HG02763 (cell line): ENCODE measurements around the gene SMARCAD1.

Experiments
- ATAC-seq: cut with Tn5 transposase; IDR thresholded peaks from one replicate; pipeline ENCODE4 v1.9.1; 2021; ENCODE audit warnings: mild to moderate bottlenecking, moderate library complexity; ENCODE audit not compliant: unreplicated experiment

Gene SMARCAD1

DNA sequence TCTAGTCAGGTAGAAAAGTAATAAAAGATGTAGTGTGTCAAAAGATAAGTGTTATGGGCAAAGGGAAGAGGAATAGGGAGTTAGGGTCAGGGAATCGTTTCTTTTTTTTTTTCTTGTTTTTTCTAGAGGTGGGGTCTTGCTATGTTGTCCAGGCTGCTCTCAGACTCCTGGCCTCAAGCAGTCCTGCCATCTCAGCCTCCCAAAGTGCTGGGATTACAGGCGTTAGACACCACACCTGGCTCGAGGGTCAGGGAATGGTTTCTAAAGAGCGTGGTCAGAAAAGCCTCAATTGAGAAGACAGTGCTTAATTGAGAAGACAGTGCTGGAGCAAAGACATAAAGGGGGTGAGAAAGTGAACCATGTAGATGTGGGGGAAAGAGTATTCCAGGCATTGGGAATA, 19.1 kb downstream of the SMARCAD1 start:
- no peak for ATAC-seq

DNA sequence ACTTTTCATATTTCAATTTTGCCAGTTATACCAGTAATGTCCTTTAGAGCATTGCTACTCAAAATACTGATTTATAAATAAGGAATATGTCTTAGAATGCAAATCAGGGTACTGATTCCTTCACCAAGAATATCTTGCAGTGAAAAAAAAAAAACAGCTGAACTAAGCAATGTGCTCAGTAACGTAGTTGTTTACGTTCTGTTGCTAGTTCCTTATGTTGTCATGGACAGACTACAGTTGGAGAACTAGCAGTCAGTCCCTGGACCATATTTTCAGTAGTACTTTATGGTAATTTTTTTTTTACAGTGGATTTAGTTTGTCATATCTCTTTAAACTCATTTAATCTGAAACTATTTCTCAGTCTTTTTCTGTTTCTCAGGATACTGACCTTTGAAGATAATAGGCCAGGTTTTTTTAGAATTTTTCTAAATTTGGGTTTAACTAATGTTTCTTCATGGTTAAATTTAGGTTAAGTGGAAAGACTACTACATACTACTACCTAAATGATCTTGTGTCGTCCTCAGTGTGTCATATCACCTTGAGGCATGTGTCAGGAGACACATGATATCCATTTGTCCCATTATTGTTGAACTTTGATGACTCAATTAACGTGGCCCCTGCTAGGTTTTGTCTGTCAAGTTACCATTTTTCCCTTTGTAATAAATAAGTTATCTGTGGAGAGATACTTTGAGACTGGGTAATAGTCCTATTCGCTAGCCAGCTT, 21.0 kb downstream of the SMARCAD1 start:
- no peak for ATAC-seq

DNA sequence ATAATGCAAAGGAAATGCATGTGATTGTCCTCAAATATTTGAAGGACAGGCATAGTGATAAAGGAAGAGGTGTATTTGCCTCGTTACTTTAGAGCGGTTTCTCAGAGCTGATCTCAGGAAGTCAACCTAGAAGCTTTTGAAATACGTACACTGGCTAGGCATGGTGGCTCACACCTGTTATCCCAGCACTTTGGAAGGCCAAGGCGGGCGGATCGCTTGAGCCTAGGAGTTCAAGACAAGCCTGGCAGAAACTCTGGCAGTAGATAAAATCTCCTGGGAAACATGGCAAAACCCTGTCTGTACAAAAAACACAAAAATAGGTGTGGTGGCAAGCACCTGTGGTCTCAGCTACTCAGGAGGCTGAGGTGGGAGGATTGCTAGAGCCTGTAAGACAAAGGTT, 24.9 kb downstream of the SMARCAD1 start:
- no peak for ATAC-seq

DNA sequence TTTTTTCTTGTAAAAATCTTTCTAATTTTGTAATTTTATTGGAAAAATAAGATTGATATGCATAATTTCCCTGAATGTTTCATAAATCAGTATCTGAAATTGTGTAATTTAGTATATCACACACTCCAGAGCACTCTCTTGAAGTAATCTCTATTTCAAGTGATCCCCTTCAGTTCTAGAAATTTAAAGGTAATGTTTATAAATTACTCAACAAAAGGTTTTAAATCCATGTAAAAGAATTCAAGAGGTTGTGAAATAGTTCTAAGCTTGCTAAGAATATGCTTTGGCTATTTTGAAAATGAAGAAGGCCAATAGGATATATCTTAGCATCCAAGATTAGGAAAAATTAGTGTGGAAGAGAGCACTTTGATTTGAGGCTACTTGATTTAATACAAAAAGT, 28.2 kb downstream of the SMARCAD1 start:
- ATAC-seq = no peak

DNA sequence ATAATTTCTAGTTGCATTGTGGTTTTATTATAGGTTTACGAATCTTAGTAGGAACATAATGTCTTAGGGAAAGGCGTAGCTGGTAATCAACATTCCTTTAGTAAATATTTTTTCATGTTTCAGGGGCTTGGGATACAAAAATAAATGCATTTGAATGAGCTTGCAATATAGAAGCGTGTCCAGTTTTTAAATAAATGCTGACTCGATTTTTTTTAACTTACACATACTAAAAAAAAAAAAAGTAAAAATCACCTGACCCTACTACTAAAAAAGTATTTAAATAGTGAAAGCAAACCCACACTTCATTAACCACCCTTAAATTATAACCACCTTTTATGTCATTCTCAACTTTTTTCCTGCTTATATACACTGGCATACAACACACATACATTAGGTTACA, 29.6 kb downstream of the SMARCAD1 start:
- ATAC-seq = no peak

DNA sequence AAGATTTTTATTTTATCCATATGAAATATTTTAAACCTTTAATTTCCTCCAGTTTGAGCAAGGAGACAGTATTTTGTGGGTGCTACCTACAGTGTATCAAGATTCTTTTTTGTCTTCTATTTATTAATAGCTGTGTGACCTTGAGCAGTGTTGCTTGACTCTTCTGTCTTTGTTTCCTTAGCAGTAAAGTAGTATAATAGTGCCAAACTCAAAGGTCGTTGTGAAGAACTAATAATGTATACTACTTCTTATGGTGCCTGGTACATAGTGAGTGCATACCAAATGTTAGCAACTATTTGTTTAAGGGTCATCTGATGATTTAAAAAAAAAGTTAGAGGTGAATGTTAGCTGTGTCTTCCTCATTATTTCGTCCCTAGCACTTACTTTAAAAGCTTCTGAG, 30.5 kb downstream of the SMARCAD1 start:
- no peak for ATAC-seq

DNA sequence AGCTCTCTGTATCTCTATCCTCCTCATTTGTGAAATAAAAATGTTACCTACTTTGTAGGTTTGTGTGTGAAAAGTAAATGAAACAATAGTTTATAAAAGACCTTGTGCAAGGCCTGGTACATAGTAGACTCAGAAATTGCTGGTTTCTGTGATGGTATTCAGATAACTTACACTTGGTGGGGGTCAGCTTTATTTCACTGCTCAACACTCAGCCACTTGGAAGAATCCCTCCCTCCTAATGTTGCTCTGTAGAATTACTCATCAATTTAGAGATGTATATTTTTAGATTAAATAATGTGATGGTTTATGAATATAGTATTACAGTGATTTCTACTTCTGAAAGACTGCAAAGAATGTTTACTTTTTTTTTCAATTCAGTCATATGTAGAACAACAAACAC, 32.7 kb downstream of the SMARCAD1 start:
- no peak for ATAC-seq

DNA sequence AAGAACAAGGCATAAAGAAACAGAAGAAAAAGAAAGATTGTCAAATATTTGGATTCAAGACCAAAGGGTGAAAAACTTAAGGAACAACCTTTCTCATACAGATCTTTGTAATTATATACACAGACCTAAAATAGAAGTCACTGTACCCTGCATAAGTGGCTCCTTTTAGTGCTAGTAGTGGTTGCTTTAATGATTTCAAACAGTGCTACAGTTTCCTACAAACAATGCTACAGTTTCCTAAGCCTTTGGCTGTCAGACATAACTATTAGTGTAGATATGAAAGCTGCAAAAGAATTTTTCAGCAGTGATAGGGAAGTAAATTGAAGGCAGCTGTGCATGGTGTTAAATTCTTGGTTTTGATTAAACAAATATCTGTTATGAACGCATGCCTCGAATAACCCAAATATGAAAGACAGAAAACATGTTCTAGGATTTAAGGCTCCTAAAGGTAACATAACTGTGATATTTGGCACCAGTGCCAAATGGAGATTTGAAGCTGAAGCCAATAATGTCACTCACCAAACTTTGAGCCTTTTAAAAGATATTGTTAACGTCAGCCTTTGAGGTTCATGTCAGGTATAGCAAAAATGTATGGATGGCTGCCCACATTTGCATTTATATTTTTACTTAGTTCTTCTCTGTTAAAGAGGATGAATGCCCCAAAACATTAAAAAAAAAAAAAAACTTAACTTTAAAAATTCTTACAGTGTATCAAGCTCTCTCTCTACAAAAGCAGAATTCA, 36.6 kb downstream of the SMARCAD1 start:
- no peak for ATAC-seq

DNA sequence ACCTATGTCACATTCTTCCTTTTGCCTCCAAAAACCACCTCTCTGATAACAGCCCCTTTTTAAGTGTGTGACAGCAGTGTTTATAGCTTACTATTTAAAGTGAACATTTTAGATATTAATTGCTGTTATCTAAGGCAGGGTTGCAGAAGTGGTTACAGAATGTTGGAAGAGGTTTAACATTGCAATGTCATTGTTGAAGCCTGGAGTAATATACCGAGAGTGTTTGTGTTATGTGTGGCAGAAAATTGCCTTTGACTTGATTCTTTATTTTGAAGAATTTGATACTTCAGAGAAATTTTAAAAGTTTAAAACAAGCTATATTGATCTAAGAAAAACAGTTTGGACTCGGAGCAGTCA, 37.1 kb downstream of the SMARCAD1 start:
- no peak for ATAC-seq

DNA sequence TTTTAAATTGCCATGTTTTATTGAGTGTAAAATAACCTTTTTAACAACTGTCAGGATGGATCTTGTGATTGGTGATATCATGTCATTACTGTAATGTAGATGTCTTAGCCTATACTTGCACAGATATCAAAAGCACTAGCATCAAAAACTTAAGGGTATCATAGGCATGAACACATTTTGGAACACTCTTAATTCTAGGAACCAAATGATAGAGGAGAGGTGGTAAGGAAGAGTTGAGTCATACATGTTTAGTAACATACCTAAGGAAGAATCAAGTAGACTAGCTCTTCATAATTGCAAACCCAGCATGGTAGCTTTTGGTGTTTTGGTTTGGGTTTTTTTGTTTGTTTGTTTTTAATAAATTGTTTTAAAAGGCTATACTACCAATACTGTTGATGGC, 43.4 kb downstream of the SMARCAD1 start:
- ATAC-seq = no peak

DNA sequence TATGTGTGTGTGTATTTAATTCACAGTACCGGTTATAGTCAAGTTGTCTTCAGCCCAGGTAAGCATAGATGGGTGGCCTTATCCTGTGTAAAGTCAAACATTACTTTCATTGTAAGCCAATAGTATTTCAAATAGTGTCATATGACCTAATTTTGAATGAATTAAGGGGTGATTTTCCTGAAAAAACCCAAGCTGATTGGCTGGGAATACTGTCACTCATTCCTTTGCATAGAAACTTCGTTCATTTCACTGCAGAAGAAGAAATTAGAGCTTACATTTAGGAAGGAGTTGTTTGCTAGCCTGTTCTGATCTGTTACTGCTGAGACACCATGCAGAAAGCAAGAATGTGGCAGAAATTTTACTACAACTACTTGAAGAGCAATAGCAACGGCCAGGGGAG, 45.4 kb downstream of the SMARCAD1 start:
- no peak for ATAC-seq

DNA sequence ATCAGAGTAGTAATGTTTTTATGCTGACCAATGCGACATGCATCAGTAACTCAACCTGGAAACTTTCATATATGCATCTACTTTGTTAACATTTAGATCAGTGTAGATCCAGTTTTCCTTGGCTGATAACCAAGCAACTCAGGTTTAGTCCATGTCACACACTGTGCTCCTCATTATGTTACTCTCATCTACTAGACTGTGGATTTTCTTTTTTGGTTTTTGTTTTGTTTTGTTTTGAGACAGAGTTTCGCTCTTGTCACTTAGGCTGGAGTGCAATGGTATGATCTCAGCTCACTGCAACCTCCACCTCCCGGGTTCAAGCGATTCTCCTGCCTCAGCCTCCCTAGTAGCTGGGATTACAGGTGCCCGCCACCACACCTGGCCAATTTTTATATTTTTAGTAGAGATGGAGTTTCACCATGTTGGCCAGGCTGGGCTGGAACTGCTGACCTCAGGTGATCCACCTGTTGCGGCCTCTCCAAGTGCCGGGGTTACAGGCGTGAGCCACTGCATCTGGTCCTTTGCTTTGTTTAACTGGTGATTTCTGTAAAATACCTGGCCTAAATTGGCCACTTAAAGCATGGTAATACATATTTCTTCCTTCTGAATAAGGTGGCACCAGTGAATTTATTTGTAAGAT, 48.6 kb downstream of the SMARCAD1 start:
- no peak for ATAC-seq

DNA sequence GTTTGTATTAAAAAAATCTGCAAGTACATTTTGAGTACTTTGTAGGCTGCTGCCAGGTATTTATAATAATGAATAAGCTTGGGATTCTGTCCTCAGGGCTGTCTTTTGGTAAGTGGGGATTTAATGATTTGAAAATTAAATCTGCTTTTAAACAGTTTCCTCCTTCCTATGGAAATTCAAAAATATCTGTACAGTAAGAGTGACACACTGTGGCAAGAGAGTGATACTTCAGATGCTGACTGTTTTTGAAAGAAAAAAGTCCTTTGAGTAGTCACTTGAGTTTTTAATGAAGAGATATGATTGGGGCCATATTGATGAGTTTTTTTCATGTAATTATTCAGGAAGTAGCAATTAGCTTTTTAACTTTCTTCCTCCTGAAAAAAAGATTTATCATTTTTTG, 49.2 kb downstream of the SMARCAD1 start:
- no peak for ATAC-seq

DNA sequence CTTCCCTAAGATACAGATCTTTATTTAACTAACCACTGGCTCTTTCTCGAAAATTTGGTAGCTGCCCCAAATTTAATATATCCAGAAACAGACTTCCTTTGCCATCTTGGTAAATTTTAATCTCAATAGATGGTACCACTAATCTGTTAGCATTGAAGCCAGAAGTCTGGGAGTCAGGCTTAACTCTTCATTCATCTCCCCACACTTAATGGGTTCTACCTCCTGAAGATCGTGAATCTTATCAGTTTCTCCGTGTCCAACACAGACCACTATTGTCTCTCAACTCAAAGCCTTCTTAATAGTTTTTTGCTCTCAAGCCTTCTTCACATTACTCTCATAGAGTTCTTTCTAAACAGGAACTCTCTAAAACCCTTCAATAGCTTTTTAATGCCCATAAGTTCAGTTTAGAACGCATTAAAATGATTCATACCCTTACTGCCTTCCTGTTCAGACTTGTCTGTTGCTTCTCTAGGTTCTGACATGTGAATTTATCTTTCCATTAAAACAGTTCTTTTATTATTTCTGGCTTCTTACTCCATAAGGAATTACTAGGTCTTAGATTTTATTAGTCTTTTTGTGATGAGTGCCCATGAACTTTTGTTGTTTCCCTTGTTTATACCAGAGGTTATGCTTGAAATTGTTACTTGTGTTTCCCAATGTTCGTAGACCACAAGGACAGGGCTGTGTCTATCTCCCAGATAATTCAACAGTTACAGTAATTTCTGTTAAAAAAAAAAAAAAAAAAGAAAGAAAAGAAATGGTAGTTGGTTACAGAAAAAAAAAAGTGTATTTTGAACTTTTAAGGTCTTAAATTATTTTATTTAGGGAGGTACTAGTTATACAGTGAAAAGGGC, 54.7 kb downstream of the SMARCAD1 start:
- ATAC-seq = no peak

DNA sequence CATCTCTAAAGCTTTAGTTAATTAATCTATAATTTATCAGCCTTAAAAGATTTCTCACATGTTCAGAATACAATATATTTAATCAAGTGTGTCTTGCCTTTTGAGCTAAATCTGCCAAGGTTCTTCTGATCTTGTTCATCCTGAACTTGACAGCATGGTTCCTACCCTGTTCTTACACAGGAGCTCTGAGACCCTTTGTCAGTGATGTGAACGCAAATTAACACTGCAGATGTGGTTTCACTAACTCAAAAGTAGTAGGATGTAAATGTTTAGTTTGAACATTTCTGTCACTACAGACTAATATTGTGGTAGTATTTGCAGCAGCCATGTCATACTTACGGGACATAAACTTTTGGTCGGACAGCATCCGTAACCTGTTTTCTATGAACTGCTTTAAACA, 59.4 kb downstream of the SMARCAD1 start:
- no peak for ATAC-seq

DNA sequence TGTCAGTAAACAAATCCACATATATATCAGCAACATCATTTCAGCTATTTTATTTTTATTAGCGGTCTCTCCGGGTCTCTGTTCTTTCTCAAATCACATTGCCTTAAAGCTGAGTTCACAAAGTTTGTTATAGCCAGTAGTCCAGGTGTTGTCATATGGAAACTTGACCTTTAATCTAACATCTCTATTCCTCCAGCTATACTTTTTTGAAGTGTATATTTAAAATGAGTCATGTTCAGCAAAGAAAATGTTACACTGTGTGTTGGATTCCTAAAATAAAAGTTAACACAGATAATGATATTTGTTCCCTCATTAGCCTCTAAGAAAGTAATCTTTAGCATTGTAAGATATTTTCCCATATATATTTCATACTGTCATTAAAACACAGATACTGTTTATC, 63.6 kb downstream of the SMARCAD1 start:
- ATAC-seq = no peak

DNA sequence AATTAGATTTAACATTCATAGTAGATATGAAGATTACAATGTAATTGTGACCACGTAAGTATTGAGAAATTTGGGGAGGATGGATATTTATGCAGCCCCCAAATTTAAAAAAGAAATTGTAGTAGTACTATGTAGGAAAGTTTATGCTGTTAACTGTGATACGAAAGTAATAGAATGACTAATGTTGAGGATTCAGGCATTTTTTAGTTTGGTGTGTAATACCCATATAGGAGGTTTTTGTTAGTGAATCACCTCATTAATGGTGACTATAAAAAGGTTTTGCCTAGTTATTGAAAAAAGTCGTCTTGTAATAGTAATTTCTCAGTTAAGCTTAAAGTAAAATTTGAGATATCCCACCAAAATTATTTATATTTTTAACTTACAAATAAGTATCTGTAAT, 67.2 kb downstream of the SMARCAD1 start:
- no peak for ATAC-seq

DNA sequence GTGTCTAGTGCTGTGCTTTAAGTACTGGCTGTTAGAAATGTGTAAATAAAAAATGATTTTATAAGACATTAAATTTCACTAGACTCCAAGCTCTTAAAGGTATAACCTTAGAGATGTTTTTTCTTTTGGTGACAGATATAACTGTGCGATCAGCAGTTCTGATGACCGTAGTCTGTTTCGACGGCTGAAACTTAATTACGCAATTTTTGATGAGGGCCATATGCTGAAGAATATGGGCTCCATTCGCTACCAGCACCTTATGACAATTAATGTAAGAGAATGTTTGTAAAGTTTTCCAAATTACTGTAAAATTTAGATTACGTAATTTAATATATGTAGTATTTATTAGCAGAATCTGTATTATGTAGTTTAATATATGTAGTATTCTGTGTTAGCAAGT, 68.5 kb downstream of the SMARCAD1 start:
- ATAC-seq = no peak

DNA sequence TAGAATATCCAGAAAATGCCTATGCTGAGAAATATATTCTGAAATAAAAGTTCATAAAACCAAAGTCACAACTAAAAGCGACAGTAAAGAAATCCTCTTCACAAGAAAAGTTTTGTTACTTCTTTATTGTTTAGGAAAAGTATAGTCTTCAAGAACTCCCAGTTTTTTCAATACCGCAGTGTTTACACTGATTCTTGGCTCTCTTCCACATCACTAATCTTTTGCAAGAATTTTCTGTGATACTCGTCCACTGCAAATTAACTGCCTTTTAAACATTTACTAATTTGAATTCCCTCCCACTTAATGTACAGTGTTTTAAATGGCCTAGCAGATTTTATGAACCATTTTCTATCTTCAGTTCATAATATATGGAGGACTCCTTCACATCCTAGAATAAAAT, 69.9 kb downstream of the SMARCAD1 start:
- ATAC-seq = no peak

DNA sequence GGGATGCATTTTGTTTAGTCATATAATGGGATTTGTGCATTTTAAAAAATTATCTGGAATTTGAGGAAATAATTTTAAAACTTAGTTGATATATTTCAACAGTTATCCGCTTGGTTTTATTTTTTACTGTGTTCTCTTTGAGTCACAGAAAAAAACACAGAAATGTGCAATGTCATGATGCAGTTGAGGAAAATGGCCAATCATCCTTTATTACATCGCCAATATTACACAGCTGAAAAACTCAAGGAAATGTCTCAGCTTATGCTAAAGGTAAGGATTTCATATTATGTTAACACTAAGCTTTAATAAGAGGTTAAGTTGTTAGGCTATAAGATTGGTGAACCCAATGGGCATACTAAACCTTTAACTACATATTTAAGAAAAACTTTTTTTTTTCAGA, 71.1 kb downstream of the SMARCAD1 start:
- no peak for ATAC-seq

DNA sequence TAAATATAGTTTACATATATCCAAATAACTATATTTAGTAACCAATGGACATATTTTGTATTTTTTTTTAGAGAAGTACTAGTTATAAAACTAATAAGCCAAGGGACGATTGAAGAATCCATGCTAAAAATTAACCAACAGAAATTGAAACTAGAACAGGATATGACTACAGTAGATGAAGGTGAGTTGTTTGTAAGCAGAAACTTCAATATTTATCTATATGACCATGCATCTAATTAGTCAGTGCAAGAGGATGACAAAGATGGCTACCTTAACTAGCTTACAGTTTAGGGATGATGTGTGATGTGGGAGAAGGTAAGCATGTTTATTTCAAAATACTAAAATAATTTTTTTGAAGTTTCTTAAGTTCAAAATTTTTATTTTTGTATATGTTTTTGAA, 77.2 kb downstream of the SMARCAD1 start:
- peak; percentile 51 for ATAC-seq
